ENCODE results near the gene PLOD3.

Gene PLOD3

GRCh38 chr7:101195884-101196283 is 21.5 kb downstream of the PLOD3 start:
- no peak for TF ChIP-seq CSRNP3 (CRISPR knock-in tag; IDR thresholded peaks at IDR 0.05)
- no peak for TF ChIP-seq GLIS3 (CRISPR knock-in tag; IDR thresholded peaks at IDR 0.05)
- TF ChIP-seq RARB (CRISPR knock-in tag; IDR thresholded peaks at IDR 0.05): no peak
- ATAC-seq: no peak

- ATAC-seq: no peak
- no peak for TF ChIP-seq ZNF70 (CRISPR knock-in tag; IDR thresholded peaks at IDR 0.05)
- TF ChIP-seq CREB5 (CRISPR knock-in tag; IDR thresholded peaks at IDR 0.05; ENCODE audit: low read depth): no peak
- no peak for TF ChIP-seq ARNTL (CRISPR knock-in tag; IDR thresholded peaks at IDR 0.05; ENCODE audit: borderline replicate concordance, low read depth)
- no peak for TF ChIP-seq SNAI2 (CRISPR knock-in tag; IDR thresholded peaks at IDR 0.05)
- TF ChIP-seq ZNF565 (CRISPR knock-in tag; conservative IDR thresholded peaks at IDR 0.05; ENCODE audit: low read depth): no peak
- no peak for TF ChIP-seq TSHZ2 (CRISPR knock-in tag; IDR thresholded peaks at IDR 0.05)
- TF ChIP-seq OSR1 (CRISPR knock-in tag; IDR thresholded peaks at IDR 0.05): no peak
- no peak for TF ChIP-seq PPARA (CRISPR knock-in tag; IDR thresholded peaks at IDR 0.05; ENCODE audit: borderline replicate concordance)
- no peak for TF ChIP-seq CSRNP3 (CRISPR knock-in tag; IDR thresholded peaks at IDR 0.05)
- TF ChIP-seq ZNF8 (CRISPR knock-in tag; IDR thresholded peaks at IDR 0.05): no peak
- no peak for TF ChIP-seq POU6F1 (CRISPR knock-in tag; IDR thresholded peaks at IDR 0.05; ENCODE audit: borderline replicate concordance, low read depth)
- TF ChIP-seq ISL1 (CRISPR knock-in tag; IDR thresholded peaks at IDR 0.05): no peak
Measured at GRCh38 chr7:101189109-101189508, 28.3 kb downstream of the PLOD3 start.

- no peak for ATAC-seq
Measured at GRCh38 chr7:101186844-101187428, 30.4 kb downstream of the PLOD3 start.

More at GRCh38 chr7:101186844-101187428, 30.4 kb downstream of the PLOD3 start:
- TF ChIP-seq ARNTL (CRISPR knock-in tag; IDR thresholded peaks at IDR 0.05; ENCODE audit: borderline replicate concordance, low read depth): no peak
- TF ChIP-seq CSDC2 (CRISPR knock-in tag; IDR thresholded peaks at IDR 0.05): no peak
- no peak for TF ChIP-seq ZNF70 (CRISPR knock-in tag; IDR thresholded peaks at IDR 0.05)
- TF ChIP-seq OSR1 (CRISPR knock-in tag; IDR thresholded peaks at IDR 0.05): no peak
- TF ChIP-seq SNAI2 (CRISPR knock-in tag; IDR thresholded peaks at IDR 0.05): no peak
- no peak for TF ChIP-seq ESRRG (CRISPR knock-in tag; IDR thresholded peaks at IDR 0.05)
- no peak for TF ChIP-seq PATZ1 (CRISPR knock-in tag; IDR thresholded peaks at IDR 0.05; ENCODE audit: borderline replicate concordance)
- TF ChIP-seq ZNF565 (CRISPR knock-in tag; conservative IDR thresholded peaks at IDR 0.05; ENCODE audit: low read depth): no peak
- TF ChIP-seq ZNF8 (CRISPR knock-in tag; IDR thresholded peaks at IDR 0.05): no peak
- TF ChIP-seq ZC3H10 (CRISPR knock-in tag; IDR thresholded peaks at IDR 0.05): no peak
- TF ChIP-seq ZFP3 (CRISPR knock-in tag; IDR thresholded peaks at IDR 0.05): no peak
